GM12872 (cell line): ENCODE data around the gene FRMD6.
A peak's percentile ranks its signal among the peaks of the same experiment; 100 is the strongest.

ENCODE experiments used
- CTCF ChIP-seq: IDR thresholded peaks from 3 replicates; pipeline ENCODE4 v1.5.1; 2011; ENCODE audit warnings: low read depth, mild to moderate bottlenecking, low read length, moderate library complexity; ENCODE audit not compliant: insufficient read depth

Gene FRMD6

GRCh38 chr14:51759950-51760349, 108.2 kb downstream of the FRMD6 start:
- TF ChIP-seq CTCF = no peak

GRCh38 chr14:51774209-51774608, 122.5 kb downstream of the FRMD6 start:
- no peak for TF ChIP-seq CTCF

GRCh38 chr14:51776102-51776894, 124.6 kb downstream of the FRMD6 start:
- TF ChIP-seq CTCF = peak; percentile 68

- peak; percentile 76 for TF ChIP-seq CTCF
These were observed 128.4 kb downstream of the FRMD6 start for GRCh38 chr14:51780006-51780692.
